Erythroblast (primary cell): ENCODE measurements around the gene DRC1.

Experiments
- GATA1 ChIP-seq: IDR thresholded peaks from 2 replicates; pipeline ENCODE4 v1.6.1; 2011; ENCODE audit warnings: low read depth, mild to moderate bottlenecking, control low read depth, low read length, moderate library complexity
- POLR2A ChIP-seq: IDR thresholded peaks from 2 replicates; pipeline ENCODE4 v1.6.1; 2011; ENCODE audit warnings: mild to moderate bottlenecking, low read length

GRCh38 chr2:26469955-26470354 is 68.2 kb downstream of the DRC1 start:
- TF ChIP-seq POLR2A (no peak), GATA1 (no peak)
